HG03565 (cell line): ENCODE measurements around the gene MYCL.

ENCODE experiments used
- ATAC-seq: cut with Tn5 transposase; IDR thresholded peaks from one replicate; pipeline ENCODE4 v1.9.1; 2021; ENCODE audit warnings: mild to moderate bottlenecking, moderate library complexity; ENCODE audit not compliant: unreplicated experiment

MYCL gene

GRCh38 chr1:39901714-39902459, at the start of gene MYCL:
Gene MYCL (minus strand): TSS chr1:39901917. CDS start chr1:39901434, 483 bp downstream.
- peak; percentile 58 for ATAC-seq

GRCh38 chr1:39949891-39950290, 48.2 kb upstream of the MYCL start:
- ATAC-seq, result no peak

- no peak for ATAC-seq
Observed at GRCh38 chr1:39947260-39947659, 45.5 kb upstream of the MYCL start.

GRCh38 chr1:39946216-39946615, 44.5 kb upstream of the MYCL start:
- ATAC-seq, result no peak

- no peak for ATAC-seq
Observed at GRCh38 chr1:39944410-39945112, 42.8 kb upstream of the MYCL start.

- ATAC-seq, result no peak
Observed at GRCh38 chr1:39943471-39944290, 42.0 kb upstream of the MYCL start.

- no peak for ATAC-seq
Observed at GRCh38 chr1:39940980-39941871, 39.5 kb upstream of the MYCL start.

- no peak for ATAC-seq
Observed at GRCh38 chr1:39940253-39940652, 38.5 kb upstream of the MYCL start.

- no peak for ATAC-seq
Observed at GRCh38 chr1:39938856-39939255, 37.1 kb upstream of the MYCL start.

GRCh38 chr1:39936724-39937491, 35.2 kb upstream of the MYCL start:
- no peak for ATAC-seq

- no peak for ATAC-seq
Observed at GRCh38 chr1:39933956-39934941, 32.5 kb upstream of the MYCL start.

- ATAC-seq, result no peak
Observed at GRCh38 chr1:39928809-39929587, 27.3 kb upstream of the MYCL start.

GRCh38 chr1:39927538-39927937, 25.8 kb upstream of the MYCL start:
- no peak for ATAC-seq

- ATAC-seq, result no peak
Observed at GRCh38 chr1:39926820-39927219, 25.1 kb upstream of the MYCL start.

- no peak for ATAC-seq
Observed at GRCh38 chr1:39926343-39926793, 24.7 kb upstream of the MYCL start.

- no peak for ATAC-seq
Observed at GRCh38 chr1:39925721-39926342, 24.1 kb upstream of the MYCL start.

GRCh38 chr1:39922251-39922688, 20.6 kb upstream of the MYCL start:
- ATAC-seq, result no peak
